KBM-7 (cell line): ENCODE results near the gene TIAM2.
"Not testable (repeated sequence)": the region's sequence is repeated elsewhere in the genome, so short reads cannot be mapped to it uniquely, and the experiment has no call there.

Source experiments
- DNase-seq: peaks from one replicate; pipeline ENCODE4 v3.0.0-alpha.2; 2015
- in situ Hi-C: fragments of 300-500 bp; cut with MboI; formaldehyde crosslinking; loops from 2 replicates; pipeline ENCODE4 v1.14.3; 2020; ENCODE audit warnings: low sequenced_read_pairs, low pct_unique_long_range_greater_than_20kb, mixed read lengths

Gene TIAM2

DNA sequence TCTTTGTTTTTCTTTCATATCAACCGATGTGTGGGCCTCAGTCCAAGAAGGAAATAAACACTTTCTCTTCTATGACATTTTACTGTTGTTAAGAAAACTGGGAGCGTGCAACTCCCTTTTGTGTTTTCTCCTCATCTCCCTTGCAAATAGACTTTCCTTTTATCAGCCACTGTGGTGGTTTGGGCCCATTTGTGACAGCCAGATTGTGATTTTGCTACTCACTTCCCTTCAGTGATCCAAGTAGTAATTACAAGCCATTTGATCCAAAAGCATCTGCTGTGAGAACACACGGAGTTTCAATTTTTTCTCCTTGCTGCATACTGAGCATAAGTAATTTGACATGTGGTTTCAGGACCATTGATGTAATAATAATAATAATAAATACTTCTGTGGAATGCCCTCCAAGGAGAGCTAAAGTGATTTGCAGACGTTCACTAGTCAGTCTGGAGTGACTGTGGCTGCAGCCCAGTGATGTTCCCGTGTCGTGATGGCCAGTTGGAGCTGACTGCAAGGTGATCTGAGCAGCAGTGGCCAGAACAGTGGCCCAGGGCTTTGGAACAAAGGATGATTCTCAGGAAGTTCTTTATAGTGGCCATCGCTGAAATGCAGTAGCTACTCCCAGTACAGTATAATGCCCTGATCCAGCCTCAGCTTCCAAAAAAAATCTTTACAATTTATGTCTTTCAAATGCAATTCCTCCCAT lies 176.8 kb downstream of the TIAM2 start:
- no peak for DNase-seq
- in situ Hi-C loops, result loop anchor here (25.0 kb wide), 1 partner anchor 485 kb away; no protein-coding TSS in a partner anchor

DNA sequence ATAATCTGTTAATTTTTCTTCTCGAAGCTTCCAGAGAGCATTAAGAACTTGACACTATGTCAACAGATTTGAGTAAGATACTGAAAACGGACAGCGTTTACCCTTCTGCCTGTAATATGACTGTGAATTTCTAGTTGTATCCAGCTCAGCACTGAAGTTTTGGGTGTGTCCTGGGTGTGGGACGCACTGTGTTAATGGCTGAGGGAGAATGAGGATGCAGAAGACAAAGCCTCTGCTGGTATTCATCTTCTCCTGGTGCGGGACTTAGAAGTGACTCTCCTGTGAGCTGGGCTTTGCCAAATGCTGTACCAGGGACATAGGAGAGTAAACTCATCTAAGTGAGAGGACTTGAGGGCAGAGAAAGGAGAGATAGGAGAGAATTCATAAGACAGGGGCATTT lies 178.4 kb downstream of the TIAM2 start:
- DNase-seq, result no peak
- in situ Hi-C loops, result loop anchor here (25.0 kb wide), 1 partner anchor 486 kb away; no protein-coding TSS in a partner anchor

- in situ Hi-C loops, result loop anchor here (25.0 kb wide), 1 partner anchor 487 kb away; no protein-coding TSS in a partner anchor
- peak; percentile 84 for DNase-seq
Measured at GRCh38 chr6:155174576-155175211, 179.6 kb downstream of the TIAM2 start.

- DNase-seq, result peak; percentile 72
- in situ Hi-C loops, result no loop called here
Measured at GRCh38 chr6:155177363-155177961, 182.3 kb downstream of the TIAM2 start.

- DNase-seq, result no peak
Measured at GRCh38 chr6:155181498-155181897, 186.4 kb downstream of the TIAM2 start.

GRCh38 chr6:155182103-155182502 lies 187.0 kb downstream of the TIAM2 start:
- no peak for DNase-seq
- in situ Hi-C loops, result no loop called here

More at GRCh38 chr6:155181498-155181897, 186.4 kb downstream of the TIAM2 start:
- in situ Hi-C loops, result no loop called here

GRCh38 chr6:155183095-155183494 lies 188.0 kb downstream of the TIAM2 start:
- in situ Hi-C loops, result no loop called here
- DNase-seq, result no peak

DNA sequence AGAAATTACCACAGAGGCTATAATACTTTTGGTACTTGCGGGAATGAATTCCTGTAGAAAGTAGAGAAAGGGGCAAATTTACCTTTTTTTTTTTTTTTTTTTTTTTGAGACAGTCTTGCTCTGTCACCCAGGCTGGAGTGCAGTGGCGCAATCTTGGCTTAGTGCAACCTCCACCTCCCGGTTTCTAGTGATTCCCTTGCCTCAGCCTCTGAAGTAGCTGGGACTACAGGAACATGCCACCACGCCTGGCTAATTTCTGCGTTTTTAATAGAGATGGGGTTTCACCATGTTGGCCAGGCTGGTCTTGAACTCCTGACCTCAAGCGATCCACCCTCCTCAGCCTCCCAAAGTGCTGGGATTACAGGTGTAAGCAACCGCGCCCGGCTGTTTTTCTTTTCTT lies 189.9 kb downstream of the TIAM2 start:
- DNase-seq, in situ Hi-C loops: not testable (repeated sequence)

DNA sequence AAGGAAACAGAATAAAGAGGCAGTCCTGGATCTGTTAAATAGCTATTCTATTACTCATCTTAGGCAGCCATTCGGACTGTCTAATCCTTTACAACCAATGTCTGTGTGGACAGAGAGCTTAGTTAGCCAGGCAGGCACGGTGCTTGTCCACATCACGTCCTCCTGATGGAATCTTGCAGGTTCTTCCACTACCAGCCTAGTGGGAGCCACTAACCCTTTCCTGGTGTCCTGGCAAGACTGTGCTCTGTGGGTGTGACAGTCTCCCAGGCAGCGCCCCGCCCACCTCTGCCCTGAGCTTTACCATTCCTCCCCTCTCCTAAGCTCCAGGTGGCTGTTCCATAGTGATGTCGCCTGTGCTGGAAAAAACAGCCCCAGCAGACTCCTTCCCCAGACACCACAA lies 190.4 kb downstream of the TIAM2 start:
- no peak for DNase-seq
- in situ Hi-C loops, result no loop called here

DNA sequence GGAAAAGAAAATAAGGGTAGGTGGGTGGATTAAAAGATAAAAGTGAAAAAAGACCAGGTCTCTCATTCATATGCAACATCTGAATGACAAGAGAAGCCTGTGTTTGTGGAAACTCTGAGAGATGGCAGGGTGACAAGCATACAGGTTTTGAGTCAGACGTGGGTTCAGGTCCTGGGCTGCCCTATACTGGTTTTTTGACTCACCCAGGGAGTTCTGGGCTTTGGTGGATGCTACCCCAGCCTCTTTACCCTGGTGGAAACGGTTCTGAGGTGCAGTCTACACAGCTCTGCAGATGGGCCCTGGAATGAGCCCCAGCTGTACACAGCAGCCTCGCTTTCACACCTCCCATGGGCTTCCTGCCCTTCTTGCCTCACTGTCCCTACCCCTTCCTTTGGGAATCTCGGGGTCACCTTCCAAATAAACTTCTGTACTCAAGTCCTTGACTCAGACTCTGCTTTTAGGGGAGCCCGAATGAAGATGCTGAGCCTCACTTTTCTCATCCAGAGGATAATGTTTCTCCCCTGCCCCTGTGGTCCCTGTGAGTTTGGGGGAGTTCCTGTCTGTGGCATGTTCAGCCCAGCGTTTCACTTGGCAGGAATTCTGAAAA lies 191.0 kb downstream of the TIAM2 start:
- DNase-seq, result no peak
- in situ Hi-C loops, result no loop called here

DNA sequence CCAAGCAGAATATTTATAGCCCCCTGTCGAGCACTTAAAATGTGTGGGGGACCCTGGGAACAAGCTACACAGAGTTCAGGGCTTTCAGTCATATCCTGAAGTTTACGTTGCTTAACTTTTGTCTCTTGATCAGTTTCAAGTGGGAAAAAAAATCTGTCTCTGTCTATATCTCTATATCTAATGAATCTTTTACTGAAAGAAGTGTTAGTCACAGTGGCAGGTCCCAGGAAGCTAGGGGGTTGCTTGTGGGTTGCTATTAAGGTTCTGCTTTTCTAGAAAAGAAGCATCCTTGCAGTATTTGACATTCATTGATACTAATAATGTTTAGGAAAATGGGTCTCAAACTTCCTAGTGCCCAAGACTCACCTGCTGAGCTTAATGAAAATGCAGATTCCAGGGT lies 192.0 kb downstream of the TIAM2 start:
- DNase-seq, result no peak
- in situ Hi-C loops, result no loop called here

GRCh38 chr6:155187994-155188706 lies 193.0 kb downstream of the TIAM2 start:
- in situ Hi-C loops, result no loop called here
- DNase-seq, result no peak

- in situ Hi-C loops, result no loop called here
Measured at GRCh38 chr6:155188707-155189496, 193.8 kb downstream of the TIAM2 start.

GRCh38 chr6:155190677-155191076 lies 195.6 kb downstream of the TIAM2 start:
- DNase-seq, result no peak
- in situ Hi-C loops, result no loop called here

More at GRCh38 chr6:155188707-155189496, 193.8 kb downstream of the TIAM2 start:
- DNase-seq, result no peak

DNA sequence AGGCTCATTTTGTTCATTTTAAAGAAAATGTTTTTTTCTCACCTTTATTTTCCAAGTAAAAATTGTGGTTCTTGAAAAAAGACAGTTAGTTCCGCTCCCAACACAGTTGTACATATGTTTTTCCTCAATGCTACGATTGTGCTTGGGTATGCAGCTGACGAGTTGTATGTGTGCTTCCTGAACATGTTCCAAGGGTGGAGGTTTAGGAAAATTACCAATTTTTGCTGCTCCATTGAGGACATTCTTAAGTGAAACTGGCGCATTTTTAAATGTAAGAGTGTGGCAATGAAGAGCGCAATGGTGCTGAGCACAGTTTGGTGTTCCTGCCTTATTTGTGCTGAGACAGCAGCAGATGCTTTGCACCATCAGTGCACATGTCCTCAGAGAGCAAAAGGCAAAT lies 198.4 kb downstream of the TIAM2 start:
- no peak for DNase-seq
- in situ Hi-C loops, result no loop called here

DNA sequence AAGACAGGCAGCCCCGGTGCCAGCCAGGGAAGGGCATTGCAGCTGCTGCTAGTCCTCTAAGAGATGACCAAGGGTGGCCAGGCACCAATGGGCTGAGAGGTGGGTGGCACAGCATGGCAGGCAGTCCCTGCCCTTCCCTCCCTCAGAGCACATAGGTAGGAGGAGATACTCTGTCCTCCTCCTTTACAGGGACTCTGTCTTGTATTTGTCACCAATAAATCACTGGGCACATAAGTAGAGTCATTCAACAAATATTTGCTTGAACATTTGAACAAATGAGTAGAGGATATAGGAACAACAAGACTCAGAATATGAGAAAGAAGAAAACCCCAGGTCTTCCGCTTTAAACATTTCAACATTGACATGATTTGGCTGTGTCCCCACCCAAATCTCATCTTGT lies 199.3 kb downstream of the TIAM2 start:
- in situ Hi-C loops, result no loop called here
- DNase-seq, result no peak

- in situ Hi-C loops, result no loop called here
- no peak for DNase-seq
Measured at GRCh38 chr6:155195903-155196302, 200.8 kb downstream of the TIAM2 start.

DNA sequence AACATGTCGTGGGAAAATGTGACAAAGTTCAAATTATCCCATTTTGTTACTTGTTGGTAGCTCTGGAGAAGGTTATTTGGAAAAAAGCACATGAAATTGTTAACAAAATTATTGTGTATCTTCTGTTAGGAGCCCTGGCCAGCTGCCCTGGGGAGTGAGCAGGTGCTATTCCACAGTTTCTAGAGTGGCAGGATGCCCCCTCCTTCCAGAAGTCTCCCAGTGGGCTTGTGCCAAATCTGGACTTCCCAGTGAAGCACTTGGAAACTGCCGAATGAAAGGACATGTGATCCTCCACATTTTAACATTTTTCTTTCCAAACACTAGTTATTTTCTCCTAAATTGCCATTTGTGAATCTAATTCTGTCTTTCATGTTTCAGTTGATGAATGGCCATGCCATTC lies 201.8 kb downstream of the TIAM2 start:
- in situ Hi-C loops, result no loop called here
- DNase-seq, result no peak

DNA sequence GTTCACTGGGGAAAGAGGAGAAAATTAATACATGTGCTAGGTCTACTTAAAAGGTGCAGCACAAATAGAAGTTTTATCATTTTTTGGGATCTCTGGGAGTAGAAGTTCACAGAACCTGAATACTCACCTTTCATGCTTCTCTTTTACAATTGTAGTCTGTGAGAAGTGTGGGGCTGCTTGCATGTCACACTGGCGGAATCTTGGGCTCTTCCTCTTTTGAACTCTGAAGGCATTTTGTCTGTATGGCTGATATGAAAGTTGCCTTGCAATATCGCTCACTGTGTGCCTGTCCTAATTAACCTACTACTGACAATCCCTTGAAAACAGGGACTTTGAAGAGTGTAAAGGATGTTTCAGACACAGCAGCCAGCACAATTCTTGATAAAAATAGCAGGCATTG lies 202.8 kb downstream of the TIAM2 start:
- in situ Hi-C loops, result no loop called here
- no peak for DNase-seq
